VCaP (cell line): ENCODE measurements around the gene CERS6.
A peak's percentile ranks its signal among the peaks of the same experiment; 100 is the strongest.

ENCODE experiments used
- H3K27ac ChIP-seq: fragments of 450-650 bp; 2 replicates; pipeline ENCODE4 v1.5.1; 2017
- TF ChIP-seq, protein P1 (sequence below): fragments of 450-650 bp; conservative IDR thresholded peaks from 2 replicates; pipeline ENCODE4 v1.5.1; 2017; ENCODE audit warnings: mild to moderate bottlenecking, moderate library complexity

The CERS6 gene

DNA sequence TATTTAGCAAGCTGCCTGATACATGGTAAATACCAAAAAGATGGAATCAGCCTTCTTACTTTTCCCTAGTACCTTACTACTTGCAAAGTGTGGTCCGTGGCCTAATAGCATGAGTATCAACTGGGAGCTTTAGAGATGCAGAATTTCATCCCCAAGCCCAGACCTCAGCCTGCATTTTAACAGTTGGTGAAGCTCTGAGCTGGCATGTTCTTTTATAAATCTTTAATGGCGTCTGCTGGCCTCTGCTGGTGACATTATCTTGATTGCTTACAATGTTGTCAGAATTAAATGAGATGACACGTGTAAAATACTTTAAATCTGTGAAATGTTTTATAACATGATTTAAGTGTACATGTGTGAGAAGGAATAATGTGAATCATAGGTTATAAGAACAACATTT is 231.2 kb downstream of the CERS6 start:
- TF ChIP-seq, protein P1, sequence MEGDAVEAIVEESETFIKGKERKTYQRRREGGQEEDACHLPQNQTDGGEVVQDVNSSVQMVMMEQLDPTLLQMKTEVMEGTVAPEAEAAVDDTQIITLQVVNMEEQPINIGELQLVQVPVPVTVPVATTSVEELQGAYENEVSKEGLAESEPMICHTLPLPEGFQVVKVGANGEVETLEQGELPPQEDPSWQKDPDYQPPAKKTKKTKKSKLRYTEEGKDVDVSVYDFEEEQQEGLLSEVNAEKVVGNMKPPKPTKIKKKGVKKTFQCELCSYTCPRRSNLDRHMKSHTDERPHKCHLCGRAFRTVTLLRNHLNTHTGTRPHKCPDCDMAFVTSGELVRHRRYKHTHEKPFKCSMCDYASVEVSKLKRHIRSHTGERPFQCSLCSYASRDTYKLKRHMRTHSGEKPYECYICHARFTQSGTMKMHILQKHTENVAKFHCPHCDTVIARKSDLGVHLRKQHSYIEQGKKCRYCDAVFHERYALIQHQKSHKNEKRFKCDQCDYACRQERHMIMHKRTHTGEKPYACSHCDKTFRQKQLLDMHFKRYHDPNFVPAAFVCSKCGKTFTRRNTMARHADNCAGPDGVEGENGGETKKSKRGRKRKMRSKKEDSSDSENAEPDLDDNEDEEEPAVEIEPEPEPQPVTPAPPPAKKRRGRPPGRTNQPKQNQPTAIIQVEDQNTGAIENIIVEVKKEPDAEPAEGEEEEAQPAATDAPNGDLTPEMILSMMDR, result peak; percentile 61

DNA sequence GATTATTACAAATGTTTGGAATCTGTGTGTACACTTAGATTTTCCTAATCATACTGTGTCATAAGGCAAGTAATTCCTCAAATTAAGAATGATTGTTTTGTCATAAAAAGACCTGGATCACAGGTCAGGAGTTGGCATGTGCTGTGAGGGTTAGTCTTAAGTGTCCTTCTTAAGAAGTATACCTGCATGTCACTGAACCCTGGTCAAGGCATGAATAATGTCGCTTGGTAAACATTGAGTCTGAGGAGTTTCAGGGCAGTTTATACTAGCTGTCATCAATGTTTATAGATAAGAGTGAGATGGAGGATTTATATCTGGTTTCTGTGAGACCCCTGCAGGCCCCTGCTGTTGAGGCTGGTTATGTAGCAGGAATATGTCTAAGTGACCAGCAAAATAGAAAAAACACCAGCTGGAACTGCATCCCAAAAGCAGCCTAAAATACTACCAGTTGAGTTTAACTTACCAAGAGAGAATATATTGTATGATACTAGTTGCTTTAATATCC is 234.4 kb downstream of the CERS6 start:
- TF ChIP-seq, protein P1, result no peak
- H3K27ac ChIP-seq, result no peak overlapping the region

More for the DNA sequence above, 231.2 kb downstream of the CERS6 start:
- H3K27ac ChIP-seq, result no peak overlapping the region

DNA sequence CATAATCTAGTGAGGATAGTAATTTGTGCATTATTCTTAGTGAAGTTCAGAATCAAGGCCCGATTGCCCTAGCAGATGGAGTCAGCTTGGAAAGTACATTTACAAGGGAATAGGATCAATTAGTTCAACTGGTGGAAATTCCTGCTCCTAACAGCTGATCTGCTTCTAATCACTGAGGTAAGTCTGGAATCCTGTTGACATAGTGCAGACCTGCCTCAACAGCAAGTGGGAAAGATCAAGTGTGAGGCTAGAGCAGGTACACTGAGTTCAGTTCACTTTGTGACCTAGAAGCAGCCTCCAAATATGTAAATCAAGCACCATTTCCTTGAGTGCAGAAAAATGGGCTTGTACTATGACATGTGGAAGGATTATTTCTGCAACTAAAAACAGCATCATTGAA is 235.1 kb downstream of the CERS6 start:
- H3K27ac ChIP-seq, result no peak overlapping the region
- TF ChIP-seq, protein P1, result no peak

DNA sequence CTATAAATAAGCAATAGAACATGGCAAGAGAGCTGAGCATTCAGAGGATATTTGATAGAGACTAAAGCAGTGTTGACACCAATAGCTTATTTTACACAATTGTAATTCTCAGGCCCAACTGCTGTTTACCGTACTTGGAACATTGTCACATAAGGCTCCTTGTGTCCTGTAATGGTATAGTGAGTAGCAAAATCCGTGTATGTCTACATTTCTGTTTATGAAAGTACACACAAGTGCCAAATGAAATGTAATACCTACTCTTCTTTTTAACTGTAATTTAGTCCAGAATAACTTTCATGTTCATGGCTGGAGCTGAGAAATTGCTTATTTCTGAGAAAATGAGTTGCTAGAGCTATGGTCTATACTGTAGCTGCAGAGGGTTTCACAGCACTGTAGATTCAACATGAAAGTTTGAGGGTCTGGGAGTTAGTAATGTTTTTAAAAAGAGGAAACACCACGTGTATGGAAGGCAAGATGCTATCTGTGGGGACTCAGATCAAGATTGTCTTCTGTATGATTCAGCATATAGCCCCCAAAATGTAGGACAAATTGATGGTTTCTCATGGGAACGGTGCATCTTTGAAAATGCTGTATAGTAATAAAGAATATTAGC is 236.2 kb downstream of the CERS6 start:
- no peak overlapping the region for H3K27ac ChIP-seq
- TF ChIP-seq, protein P1, result no peak

DNA sequence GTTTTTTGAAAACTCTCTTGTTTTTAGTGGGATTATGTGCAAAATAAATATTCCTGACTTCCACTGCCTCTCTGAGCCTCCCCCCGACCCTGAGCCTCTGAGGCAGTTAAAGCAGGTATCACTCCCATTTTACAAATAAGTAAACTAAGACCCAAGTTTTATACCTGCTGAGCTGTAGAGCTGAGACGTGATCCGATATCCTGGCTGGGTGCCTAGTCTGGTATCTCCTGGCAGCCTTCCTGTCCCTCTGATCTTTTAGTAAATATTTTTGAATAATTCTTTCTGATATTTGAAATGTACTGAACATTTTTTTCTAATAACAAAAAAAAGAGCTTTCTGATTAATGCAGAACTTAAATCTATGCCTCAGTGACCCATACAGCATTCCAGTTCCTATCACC is 238.1 kb downstream of the CERS6 start:
- TF ChIP-seq, protein P1, result no peak
- peak overlapping the region; percentile 73 for H3K27ac ChIP-seq

DNA sequence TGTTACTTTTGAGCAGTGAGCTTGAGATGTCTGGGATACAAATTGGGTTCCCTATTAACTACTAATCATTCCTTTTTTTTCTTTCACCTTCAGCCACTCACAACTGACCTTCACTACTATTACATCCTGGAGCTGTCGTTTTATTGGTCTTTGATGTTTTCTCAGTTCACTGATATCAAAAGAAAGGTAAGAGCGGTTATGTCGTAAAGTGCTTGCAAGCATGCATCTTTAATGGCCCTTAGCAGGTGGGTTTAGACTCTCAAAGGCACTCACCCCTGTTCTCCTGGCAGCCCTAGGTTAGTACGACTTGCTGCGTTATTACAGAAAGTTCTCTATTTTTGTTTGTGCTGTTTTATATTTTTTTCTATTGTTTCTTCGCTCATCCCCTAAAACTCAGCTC is 238.8 kb downstream of the CERS6 start:
- H3K27ac ChIP-seq, result peak overlapping the region; percentile 73
- TF ChIP-seq, protein P1, result no peak

DNA sequence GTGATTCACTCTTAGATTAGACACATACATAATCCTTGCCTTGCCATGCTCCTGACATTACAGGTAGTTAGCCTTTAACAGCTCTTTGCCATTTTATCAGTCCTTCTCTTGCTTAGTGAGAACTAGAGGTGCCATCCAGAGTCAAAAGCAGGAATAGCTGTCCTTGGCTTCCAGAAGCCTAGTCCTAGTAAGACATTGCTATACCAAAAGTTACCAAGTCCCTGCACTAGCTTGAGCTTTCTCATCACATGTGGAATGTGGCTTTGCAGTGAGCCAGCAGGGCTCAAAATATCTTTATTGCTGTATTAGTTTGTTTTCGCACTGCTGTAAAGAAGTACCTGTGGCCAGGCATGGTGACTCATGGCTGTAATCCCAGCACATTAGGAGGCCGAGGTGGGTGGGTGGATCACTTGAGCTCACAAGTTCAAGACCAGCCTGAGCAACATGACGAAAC is 241.6 kb downstream of the CERS6 start:
- H3K27ac ChIP-seq, result no peak overlapping the region
- TF ChIP-seq, protein P1, result no peak
